HG02943 (cell line): Measurements from ENCODE around the gene PTPRM.

ENCODE experiments used
- ATAC-seq: cut with Tn5 transposase; IDR thresholded peaks from one replicate; pipeline ENCODE4 v1.9.1; 2021; ENCODE audit warnings: mild to moderate bottlenecking, low read depth, moderate library complexity; ENCODE audit not compliant: unreplicated experiment

PTPRM gene

DNA sequence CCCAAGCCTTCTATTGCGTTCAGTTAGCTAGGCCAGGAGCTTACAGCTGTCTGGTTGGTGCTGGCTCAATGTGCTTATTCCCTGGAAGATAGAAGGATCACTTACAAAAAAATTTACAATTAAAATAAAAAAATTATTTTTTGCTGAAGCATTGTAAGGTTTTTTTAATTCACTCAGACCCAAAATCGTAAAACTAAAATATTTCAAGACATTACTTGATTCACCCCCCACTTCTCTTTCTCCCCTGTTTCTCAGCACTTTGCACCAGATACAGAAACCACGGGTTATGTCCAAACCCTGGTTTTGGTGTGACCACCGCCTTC lies 911 bp upstream of the PTPRM start:
- no peak for ATAC-seq

GRCh38 chr18:7567474-7568425 lies 634 bp downstream of the PTPRM start:
- no peak for ATAC-seq

- no peak for ATAC-seq
Measured at GRCh38 chr18:7568426-7568825, 1.3 kb downstream of the PTPRM start.

- ATAC-seq, result no peak
Measured at GRCh38 chr18:7571626-7572025, 4.5 kb downstream of the PTPRM start.

- no peak for ATAC-seq
Measured at GRCh38 chr18:7572822-7573221, 5.7 kb downstream of the PTPRM start.

DNA sequence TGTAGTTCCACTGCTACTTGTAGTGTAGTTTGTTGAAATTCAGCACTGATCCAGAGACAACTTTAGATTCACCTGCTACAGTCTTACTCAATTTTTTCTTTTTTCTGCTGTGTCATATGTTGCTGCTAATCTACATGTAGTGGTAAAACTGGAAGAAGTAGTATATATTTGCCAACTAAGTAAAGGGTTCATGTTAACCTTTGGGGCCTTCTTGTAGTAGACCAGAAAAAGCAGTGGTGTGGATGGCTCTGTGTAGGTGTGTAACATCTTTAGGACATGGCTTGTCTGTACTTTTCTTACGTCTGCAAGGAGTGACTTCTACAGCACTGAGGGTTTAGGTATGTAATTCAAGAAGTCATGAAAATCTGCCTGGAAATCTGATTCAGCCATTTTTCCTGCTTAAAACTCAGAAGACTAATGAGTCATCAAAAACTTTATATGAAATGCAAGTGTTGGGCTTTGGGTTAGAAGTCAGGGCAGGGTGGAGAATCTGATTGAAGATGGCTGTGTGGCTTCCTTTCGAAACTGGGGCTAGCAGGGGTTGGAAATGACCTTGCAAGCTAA lies 8.4 kb downstream of the PTPRM start:
- no peak for ATAC-seq

- no peak for ATAC-seq
Measured at GRCh38 chr18:7576077-7576476, 9.0 kb downstream of the PTPRM start.

DNA sequence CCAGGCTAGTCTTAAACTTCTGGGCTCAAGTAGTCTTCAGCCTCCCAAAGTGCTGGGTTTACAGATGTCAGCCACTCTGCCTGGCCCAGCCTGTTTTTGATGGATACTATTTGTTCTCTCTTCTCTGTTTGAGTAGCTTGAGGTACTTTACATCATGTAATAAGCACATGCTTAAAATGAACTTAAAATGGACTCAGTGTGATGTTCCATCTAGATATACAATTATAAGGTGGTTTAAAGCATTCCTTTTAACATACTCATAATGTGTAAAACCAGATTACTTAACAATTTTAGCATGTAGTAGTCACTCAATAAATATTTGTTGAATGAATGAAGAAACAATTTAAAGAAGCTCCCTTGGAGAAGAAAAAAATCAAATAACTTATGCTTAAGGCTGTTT lies 9.6 kb downstream of the PTPRM start:
- no peak for ATAC-seq

GRCh38 chr18:7577706-7578105 lies 10.6 kb downstream of the PTPRM start:
- ATAC-seq, result no peak

DNA sequence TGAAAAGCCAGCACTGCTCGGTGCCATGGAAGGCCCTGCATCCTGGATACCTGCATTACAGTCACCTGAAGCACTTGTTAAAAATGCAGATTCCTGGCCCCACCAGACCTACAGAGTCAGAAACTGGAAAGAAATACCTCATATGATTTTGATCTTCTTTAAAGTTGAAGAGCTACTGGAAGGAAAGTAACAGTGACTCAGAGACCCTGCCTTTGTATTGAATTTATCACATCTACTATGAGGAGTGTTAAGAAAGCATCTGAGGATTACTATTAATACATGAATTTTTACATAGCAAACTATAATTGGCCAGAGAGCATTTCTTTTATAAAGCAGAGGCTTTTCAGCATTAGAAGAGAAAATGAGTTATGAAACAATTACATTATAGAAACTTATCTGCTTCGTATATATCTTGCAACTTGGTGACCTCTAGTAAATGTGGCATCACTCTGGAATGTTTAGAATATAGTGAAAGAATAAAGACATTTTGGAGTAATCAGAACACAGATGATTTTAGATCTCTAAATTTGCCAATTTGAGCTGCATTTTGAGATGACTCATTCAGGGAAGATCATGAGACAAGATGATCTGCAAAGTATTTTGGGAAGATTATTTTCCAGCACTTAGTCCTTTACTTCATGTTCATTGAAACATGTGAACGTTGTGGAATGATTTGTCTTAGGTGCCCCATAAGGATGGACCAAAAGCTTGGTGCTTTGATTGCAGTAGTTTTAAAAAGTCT lies 12.2 kb downstream of the PTPRM start:
- ATAC-seq, result no peak

- no peak for ATAC-seq
Measured at GRCh38 chr18:7579918-7580542, 12.9 kb downstream of the PTPRM start.

DNA sequence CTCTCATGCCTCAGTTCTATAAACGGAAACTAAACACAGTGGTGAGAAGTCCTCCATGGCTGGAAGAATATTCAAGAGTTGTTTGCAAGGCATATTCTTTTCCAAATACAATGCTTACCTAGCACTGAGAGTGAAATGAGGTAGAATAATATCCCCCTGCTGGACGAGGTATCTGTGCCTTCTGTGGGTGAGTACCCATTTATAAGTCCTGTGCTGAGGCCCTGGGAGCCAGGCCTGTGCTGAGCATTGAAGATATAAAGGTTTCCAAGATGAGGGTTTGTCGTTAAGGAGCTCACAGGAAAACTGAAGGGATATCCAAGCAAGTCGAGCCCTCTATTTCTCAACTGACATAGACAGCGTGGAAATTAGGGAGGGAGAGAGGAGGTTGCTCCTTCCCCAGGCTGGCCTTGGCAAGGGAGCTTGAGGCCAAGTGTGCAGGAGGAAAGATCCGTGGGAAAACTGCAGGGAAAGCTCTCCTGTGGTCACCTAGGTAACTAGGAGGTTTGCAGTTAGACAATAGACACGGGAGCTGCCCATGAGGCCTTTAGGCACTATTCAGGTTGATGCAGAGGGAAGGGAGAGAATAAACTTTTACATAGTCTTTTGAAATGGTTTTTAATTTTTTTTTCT lies 17.6 kb downstream of the PTPRM start:
- no peak for ATAC-seq

- ATAC-seq, result no peak
Measured at GRCh38 chr18:7585276-7585670, 18.2 kb downstream of the PTPRM start.

DNA sequence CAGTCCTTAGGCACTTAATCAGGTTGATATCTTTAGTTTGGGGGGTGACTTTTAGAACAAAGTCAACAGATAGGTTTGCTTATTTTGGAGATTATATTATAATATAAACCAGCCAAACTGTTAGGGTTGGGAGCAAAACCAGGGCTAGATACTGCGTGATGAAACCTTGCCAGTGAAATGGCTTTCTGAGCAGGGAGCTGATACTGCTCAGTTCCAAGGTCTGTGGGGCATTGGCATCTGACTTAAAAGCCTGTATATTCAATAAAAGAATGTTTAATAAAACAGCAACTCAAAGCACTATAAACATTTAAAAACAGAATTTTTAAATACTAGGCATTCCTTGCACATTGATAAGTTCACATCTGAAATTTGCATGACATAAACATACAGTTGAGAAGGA lies 19.3 kb downstream of the PTPRM start:
- no peak for ATAC-seq

DNA sequence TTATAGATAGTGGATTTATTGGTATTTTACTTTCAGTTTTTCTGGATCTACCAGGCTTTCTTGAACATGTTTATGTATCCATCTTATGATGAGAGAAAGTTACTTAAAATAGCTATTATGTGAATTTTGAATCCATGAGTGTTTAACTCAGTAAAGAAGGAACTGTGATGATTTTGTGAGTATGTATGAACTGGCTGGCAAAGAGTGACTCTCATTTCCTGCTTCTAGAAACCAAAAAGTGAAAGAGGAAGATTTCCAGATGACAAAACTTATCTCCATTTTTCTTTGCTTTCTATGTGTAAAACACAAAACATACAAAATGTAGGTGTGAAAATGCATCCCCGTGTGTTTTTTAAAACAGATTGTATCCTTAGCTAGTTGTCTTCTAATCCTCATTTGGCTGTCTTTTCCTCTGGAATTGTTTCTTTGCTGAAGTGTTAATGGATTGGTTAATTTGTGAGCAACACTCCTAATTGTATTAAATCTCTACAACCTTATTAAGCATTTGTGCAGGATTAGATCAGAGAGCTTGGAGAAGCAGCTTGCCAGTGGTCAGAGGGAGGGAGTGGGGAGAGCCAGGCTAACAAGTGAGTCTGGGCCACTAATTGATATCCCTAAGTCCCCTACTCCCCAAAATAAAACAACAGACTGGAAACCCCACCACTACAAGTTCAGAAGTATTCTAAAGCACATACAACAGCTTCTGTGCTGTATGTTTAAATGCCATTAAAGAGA lies 23.9 kb downstream of the PTPRM start:
- no peak for ATAC-seq

DNA sequence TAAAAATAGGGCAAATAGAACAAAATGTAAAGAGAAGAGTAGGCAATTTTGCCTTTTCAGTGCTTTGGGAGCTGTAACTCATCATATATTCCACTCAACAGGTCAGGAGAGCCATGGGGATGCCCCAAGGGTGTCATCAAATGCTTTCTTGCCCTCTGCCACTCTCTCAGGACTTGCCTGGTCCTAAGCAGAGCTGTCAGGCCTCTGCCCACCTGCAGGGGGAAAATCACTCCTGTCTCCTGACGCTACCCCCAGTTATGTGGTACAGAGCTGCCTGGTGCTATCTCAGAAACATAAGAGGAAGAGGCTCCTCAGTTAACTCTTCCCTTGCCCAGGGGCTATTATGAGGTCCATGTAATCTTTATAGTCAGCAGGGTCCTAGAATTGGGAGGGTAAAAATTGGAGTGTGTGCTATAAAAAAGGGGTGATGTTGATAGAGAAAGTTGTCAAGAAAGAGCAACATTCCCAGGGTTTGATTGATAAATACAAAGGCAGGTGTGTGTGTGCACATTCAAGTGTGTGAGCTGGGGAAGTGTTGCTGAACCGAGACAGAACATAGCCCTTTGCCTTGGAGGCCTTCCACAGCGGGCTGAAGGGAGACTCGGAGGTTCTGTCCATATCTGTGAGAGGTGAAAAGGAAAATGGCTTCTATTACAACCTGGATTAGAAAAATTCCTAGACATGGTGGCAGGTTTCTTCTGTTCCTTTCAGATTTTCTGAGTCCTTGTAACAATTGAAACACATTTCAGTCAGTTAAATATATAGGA lies 25.4 kb downstream of the PTPRM start:
- no peak for ATAC-seq

GRCh38 chr18:7593218-7593819 lies 26.2 kb downstream of the PTPRM start:
- no peak for ATAC-seq

- no peak for ATAC-seq
Measured at GRCh38 chr18:7596147-7596546, 29.0 kb downstream of the PTPRM start.

- ATAC-seq, result no peak
Measured at GRCh38 chr18:7597500-7597899, 30.4 kb downstream of the PTPRM start.
